Activated CD4-positive, alpha-beta T cell treated with anti-CD3 and anti-CD28 coated beads, Interleukin-2, amount 50 U/mL, for 48 hours (primary cell): ENCODE measurements around the gene DOCK4.

Experiments used
- DNase-seq, 2 experiments: peaks; one replicate each; pipeline ENCODE4 v3.0.0-alpha.2; 2020

DOCK4 gene

DNA sequence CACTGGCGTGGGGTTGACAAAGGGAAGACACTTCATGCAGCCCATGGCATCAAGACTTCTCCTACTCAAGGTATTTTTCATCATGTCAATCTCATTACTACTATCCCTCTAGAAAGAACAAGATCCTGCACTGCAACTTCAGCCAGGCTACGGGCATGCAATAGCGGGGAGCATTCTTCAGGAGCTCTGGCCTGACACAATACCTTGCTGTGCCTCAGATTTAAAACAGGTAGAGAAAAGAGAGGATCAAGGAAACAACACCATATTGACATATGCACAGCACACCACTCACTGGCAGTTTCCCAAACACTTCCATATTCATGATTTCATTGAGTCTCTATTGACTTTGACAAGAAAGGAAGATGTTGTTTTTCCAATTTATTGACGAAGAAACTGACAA, 51.5 kb downstream of the DOCK4 start:
- DNase-seq, result no peak

DNA sequence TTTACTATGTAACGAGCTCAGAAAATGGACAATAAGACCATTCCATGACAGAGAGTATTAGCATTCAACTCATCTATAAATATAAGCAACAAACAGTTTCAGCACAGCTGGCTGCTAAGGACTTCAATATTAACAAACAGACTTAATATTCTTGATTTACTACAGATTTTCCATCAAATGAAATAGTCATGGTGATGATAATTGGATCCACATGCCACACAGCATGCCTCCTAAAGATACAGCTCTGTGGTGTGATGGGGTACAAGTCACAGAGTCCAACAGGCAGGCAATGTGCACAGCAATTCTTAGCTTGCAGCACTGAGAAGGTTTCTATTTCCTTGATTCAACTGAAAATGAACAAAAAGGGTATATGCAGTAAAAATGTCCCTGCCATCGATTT, 54.0 kb downstream of the DOCK4 start:
- no peak for DNase-seq

DNA sequence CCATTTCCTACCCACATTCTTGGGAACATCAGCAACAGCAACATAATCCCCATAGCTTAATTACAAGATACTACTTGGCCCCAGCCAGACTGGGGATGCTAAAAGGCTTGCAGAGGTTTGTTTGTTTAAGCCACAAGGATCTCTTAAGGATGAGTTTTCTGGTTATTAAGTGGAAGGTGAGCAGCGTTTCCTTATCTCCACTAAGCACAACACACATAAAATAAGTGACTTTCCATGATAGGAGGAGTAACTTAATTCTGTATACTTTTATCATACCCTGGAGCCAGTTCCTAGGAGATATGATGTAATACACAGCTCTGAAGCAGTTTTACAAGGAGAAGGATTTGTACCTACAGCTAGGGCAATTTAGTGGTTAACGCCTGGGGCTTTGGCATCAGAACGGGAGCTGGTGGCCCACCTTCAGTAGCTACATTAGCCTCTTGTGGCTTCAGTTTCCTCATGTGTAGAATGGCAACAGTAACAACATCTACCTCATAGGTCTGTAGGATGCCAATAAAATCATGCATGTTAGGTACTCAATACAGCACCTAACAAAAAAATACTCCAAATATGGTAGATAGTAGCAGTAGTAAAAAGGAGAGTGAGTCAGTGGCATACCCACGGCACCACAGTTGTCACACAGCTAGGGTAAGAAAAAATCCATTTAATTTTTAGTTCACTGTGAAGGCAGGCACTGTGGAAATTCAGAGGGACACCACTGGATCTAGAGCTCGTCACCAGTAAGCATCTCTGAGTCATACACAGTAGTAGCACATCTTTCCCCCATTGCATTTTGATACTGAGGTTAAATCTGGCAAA, 55.2 kb downstream of the DOCK4 start:
- no peak for DNase-seq

DNA sequence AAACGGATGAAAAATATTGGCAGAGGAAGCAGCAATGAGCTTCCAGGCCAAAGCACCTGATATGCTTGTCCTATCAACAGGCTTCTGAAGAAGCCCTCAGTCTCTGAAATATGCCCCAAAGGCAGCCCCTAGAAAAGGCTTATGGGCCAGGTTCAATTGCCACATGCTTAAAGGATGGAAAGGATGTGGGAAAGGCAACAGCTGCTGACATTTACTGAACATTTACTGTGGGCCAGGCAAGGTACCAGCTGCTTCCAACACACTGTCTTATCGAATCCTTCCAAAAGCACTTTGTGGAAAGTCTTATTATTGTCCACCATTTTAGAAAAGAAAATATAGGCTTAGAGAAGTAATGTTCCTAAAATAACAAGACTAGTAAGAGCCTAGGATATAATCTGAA, 56.5 kb downstream of the DOCK4 start:
- no peak for DNase-seq

DNA sequence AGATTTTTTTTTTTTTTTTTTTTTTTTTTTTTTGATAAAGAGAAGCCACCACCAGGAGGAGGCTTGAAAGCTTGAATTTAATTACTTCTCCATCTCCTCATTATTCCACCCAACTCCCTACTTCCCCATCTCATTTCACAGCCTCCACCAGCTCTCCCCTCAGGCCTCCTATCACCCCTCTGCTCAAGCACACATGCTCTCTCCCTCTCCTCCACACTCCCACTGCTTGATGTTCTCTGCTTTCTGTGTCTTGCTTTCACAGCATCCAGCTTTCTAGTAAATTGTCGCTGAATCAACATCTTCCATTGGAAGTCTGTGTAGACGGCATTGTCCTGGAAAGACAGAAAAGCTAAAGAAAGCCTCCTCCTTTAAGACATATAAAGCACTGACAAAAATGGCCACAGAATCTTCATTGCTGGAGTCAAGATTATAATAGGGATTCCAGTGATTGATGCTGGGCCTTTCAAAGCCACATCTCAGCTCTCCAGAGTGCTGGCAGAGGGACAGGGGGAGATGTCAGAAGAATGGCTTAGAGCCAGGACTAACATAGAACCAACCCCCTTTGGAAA, 58.3 kb downstream of the DOCK4 start:
- DNase-seq, result no peak

DNA sequence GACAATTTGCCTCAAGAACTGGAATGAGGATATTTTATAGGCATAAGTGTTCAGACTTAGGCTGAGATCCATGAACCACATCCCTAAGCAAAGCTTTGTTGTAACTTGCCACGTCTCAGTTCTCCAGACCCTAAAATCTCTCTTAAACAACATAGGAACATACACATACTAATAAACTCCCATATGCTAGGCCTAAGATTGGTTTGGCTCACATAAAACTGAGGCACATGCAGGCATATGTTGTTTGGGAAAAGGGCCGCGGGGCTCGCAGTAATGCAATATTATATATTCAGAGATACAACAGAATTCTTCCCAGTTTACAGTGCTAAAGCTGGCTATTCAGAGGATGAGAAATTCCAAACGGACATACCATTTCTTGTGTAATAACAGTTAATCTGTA, 61.0 kb downstream of the DOCK4 start:
- DNase-seq, result no peak

DNA sequence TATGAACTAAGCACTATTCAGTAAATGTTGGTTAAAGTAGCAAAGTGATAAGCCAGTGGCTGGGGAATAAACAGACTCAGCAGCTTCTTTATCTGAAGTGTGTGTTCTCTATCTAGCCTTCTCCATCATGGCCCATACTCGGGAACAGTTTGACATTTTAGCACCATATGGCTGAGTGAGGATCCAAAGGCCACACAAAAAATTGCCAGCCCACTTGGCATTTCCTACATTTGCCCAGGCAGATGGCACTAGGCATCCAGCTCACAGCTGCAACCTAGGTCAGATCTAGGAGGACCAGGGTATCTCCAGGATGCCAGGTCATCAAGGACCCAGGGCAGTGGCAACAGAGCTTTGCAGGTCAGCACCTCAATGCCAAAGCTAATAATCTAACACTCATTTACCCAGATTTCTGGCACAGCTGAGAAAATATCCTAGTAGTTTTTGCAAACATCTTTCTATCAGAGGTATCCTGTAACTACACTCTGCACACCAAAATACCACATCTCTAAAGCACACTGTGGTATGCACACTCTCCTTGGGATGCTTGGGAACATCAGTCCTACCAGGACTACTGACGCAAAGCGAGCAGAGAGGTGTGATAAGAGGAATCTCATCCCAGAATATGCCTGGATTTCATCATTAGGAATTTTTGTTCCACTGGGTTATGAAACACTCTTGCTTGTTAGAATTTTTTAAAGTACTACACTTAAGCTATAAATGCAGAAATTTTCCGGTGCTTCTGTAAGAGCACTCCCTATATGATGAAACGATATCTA, 61.7 kb downstream of the DOCK4 start:
- DNase-seq, result no peak

DNA sequence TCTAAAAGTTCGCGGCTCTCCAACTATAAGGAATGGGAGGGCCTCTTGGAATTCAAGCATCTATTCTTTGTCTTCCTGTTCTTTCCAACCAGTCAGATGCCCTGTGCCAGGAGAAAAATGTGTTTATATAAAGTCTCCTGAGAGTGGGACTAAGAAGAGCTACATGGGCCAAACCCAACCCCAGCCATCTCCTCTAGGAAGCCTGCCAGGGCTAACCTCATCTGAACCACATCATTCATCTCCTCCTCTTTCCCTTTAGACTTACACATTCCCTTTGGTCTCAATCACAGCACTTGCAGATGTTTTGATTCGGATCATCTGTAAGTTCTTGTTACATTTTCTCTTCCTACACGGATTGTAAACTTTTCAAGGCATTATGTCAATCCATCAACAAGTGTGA, 62.6 kb downstream of the DOCK4 start:
- no peak for DNase-seq

DNA sequence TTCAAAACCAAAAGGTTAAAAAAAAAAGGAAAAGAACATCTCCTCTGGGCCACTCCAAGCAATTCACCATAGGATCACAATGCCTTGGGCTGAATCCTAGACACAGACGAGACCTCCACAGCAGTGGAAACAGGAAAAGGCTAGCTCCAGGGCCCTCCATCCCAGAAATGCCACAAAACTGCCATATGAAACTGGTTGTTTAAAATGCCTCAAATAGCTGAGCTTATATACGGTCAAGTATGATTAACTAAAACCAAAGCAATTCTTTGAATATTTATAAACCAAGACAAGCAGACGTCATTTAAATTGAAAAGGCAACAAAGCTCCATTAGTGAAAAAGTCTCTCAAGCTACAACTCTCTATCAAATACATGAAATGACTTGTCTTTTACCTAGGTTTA, 63.1 kb downstream of the DOCK4 start:
- DNase-seq, result no peak

DNA sequence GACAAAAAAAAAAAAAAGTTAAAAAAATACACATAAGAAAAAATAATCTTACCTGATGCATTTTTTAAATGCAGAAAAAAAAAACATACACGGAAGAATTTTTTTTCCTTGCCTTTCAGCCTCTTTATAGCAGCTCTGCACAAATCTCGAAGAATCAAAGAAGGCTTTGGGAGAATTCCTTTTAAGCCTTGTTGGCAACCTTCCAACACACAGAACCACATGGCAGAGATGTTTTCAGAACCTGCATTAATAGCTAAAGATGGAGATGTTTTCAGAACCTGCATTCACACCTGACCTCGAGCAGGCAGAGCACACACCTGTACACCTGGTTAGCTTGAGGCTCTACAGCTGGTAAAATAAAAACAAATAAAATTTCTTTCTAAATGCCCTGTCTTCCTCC, 65.6 kb downstream of the DOCK4 start:
- DNase-seq, result no peak

DNA sequence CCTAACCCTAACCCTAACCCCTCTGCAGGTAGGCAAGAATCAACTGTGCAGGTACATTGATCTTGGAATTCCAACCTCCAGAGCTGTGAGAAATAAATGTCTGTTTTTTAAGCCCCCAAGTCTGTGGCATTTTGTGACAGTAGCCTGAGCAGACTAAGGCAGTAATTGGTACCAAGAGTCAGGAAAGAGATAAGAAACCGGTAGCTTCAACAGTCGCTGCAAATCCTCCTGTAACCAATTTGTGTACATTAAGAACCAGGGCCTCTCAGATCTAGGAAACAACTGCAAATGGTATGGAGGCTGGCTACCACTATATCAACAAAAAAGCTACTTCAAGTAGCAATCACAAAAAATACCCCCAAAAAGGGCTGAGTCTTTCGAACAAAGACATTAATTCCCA, 67.3 kb downstream of the DOCK4 start:
- no peak for DNase-seq

DNA sequence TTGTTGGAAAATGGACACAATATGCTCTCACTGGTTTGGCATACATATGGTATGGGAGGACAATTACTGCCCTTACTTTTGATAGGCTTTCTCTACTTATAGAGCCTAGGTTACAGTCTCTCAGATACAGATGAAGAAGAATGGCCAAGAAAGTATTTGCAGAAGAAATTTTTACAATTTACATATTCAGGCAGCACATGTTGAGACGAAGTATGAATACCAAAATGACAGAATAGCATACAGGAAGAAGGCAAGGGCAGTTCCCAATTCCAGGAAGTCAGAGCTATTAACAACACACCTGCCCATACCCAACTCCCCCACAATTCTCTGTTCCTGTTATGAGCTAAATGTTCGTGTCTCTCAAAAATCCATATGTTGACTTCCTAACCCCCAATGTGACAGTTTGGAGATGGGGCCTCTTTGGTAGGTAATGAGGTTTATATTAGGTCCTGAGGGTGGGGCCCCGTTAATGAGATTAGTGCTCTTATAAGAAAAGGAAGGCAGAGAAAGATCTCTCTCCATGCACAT, 67.8 kb downstream of the DOCK4 start:
- DNase-seq, result no peak

DNA sequence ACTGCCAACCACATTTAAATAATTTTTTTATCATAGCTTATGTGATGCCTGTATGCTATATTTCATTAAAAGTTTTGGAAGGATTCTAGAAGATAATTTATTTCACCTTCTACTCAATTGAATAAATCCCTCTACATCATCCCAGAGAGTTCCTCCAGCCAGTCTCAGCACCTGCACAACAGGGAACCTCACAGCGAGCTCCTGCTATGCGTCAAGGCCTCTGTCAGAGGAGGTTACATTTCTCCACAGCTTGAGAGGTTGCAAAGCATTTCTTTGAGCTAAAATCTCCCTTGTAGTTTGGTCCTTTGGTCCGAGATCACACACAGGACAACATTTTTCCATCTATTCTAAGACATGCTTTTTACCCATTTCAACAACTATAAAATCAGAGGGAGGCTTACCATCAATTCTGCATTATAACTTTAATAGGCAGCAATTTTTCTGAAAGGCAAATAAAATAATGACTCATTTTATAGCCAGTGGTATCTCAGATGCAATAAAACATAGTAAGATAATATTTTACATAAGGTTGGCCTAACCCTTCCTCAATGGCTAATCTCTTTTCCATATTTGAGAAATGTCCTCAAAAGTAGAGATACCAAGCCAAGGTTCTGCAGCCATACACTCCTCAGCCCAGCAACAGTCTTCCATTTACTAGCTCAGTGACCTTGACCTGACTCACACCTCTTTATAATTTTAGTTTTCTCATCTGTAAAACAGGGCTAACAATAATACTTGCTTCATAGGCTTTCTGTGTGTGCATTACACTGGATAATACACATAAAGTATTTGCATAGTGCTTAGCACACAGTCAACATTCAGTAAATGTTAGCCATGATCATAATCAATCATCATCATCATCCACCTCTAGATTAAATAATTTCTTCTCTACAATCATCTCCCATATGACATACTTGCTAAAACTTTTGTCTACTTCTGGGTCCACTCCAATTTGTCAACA, 68.8 kb downstream of the DOCK4 start:
- no peak for DNase-seq

DNA sequence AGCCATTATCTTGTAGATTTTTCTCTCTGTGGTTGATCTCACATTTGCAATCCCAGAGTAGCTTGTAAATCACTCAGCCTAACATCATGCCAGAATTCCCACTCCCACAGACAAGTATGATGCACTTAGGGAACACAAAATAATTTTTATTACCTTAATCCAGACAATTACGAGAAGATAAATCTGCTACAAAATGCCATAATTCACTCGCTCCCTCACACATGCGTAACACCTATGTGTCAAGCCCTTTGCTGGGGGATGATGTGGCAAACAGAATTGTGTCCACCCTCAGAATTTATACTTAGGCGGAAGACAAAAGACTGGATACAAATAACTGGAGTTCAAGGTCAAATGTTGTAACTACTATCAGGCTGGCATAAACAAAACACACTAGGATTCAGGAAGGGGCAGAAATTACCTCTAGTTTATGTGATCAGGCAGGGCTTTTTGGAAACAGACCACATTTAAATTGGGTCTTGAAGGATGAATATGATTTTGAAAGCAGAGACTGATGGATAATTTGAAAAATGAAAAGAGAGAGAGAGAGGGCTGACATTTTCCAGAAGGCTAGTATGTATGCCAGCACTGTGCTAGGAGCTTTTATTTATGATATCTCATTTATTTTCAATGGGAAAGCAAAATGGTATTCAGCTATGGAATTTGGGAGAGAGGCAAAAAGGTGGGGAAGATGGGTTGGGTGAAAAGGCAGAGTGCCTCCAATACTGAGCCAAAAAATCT, 69.8 kb downstream of the DOCK4 start:
- no peak for DNase-seq

DNA sequence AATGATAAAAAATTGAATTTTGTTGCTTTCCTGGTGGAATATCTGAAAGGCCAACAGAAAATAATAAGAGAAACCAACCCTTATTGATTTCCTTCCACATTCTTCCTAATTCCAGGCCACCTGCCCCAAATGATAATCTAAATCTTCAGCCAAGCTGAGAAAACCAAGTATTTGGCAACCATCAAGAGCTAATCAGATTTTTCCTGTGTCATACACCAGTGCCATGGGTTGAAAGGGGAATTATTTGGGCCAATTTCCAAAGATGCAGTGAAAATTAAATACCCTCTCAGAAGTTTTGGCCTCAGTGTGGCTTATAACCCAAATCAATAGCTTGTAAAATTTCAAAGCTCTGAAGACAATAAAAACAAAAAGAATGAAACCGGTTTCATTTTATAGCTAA, 70.4 kb downstream of the DOCK4 start:
- DNase-seq, result no peak

DNA sequence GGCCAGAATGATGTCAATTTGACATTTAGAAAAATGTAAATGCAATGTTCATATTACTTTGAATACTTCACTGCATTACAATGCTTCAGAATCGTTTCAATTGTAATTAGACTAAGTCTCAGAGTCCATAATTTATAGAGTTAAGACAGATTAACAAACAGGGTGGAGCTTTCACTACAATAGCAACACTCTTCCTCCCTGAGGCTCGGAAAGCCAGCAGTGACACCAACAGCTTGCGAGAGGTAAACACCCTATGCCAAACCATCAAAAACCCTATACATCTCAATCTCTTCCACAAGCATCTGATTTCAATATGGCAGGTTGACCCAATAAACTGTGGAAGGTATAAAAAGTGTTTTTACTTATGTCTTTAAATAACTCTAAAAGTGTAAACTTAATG, 72.2 kb downstream of the DOCK4 start:
- no peak for DNase-seq

DNA sequence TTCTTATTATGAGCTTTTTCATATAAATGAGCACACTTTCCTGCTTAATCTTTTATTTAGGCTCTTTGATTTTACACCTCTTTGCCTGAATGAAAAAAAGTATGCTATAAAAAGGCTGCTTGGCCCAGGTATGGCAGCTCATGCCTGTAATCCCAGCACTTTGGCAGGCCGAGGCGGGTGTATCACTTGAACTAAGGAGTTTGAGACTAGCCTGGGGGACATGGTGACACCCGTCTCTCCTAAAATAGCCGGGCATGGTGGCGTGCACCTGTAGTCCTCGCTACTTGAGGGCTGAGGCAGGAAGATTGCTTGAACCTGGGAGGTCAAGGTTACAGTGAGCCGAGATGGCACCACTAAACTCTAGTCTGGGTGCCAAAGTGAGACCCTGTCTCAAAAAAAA, 72.9 kb downstream of the DOCK4 start:
- DNase-seq, result no peak

DNA sequence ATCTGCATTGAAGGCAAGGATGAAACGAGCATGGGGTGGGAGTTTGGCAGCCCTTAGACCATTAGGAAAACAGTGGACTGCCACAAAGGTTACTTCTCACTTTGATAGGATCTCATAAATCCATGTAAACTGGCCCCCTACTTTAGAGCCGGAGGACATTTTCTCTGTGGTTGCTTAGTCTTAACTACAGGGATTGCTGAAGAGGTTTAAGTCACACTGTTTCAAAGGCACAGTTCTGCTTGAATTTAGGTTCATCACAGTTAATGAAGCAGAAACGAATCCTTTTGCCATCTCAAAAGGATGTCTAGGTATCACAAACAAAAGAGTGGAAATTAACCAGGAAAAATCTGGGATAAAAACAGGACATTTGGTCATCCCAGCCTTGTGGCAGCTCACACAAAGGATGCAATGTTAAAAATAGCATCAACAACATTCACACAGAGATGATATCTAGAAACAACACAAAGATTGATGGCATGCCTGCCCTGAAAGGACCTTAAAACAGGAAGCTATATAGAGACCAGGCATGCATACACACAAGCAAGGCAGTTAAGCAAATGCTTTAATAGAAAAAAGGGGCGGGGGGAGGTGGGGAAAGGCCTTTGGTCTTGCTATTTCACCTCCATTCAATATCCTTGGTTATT, 74.0 kb downstream of the DOCK4 start:
- DNase-seq, result no peak

DNA sequence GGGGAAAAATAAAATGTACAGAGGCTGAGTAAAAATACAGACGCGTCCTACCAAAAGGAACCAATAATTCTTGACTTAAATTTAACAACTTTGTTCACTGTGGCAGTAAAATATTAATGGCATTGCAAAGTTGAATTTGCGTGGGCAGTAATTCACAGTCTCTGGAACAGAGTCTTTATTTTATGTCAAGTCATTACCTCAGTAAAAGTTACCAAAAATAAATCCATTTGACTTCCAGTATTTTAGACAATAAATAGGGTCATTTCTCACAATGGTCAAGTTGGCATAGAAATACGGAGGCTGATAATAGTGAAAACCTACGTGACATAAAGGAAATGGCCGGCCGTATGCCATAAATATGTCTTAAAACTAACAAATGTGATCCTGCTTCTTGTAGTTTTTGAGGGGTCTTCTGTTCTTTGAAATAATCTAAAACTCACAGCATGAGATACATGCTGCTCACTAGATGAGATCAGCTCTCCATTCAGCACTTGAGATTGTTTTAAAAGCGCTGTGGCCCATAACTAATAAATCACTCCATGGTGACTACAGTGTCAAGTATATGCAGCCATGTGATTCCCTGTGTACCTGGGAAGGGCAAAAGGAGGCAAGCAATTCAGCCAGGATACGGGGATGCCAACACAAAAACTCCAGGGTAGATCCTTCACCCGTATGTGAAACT, 75.3 kb downstream of the DOCK4 start:
- DNase-seq, result no peak

DNA sequence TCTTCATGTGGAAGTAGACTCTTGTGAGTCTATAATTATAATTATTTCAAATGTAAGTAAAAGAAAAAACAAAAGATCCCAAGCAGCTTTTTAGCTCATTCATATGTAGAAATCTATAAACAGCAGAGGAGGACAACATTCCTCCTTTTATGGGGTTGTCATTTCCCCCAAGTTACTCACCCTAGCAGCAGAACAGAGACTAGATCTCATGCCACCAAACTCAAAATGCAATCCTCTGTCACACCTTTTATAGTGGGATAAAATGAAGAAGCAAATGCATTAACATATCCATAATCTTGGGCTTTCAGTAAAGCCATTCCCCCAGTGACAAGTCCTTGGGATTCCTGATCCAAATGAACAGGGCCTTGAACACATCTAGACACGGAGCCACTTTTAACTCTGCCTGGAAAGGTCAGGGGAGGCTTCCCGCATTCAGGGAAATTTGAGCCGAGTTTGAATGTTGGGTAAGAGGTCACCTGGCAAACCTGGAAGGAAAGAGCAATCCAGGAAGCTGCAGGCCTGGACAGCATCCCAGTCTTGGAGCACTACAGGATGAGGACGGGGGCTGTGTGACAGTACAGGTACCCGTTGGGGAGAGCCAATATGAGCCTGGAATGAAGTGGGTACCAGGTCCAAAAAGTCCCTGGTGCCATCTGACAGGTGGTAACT, 76.4 kb downstream of the DOCK4 start:
- DNase-seq, result no peak
